Measurements from ENCODE around the gene ADCY3. TPM values are rescaled to one million over a fixed set of nuclear protein-coding genes. Genes with fewer than 3 reads are reported as not detected.

The ADCY3 gene
- total and polyA plus RNA-seq, 10 of the 15 experiments (the other 5 are each of a cell fraction or from before 2014, with no cell fraction given), result 2.8 to 102 (median 50.4) TPM

- Histone ChIP-seq H3K4me2 (ENCODE audit: control insufficient read depth, insufficient read depth) (no peak overlapping the region), H3K9me3 (replicated peaks; ENCODE audit: control insufficient read depth, insufficient read depth, low read length) (peaks cover 27% of the 10 kb centered on the region; the same call in 2 of the 3 replicates), H3K27me3 (replicated peaks in 1 of 2; ENCODE audit: control insufficient read depth in 2 of 2, insufficient read depth in 2 of 2, low read length in 1 of 2) (no peaks in the 10 kb centered on the region), H3K27ac (ENCODE audit: control insufficient read depth, insufficient read depth) (no peak overlapping the region), H3K36me3 (ENCODE audit: control insufficient read depth in 2 of 2, insufficient read depth in 2 of 2, low read length in 1 of 2) (peaks cover 0 to 19% of the 10 kb centered on the region in 2 experiments; a peak in 3 of 4 replicates), H3K9ac (ENCODE audit: control insufficient read depth, insufficient read depth, low read length) (no peak overlapping the region), H3K4me1 (ENCODE audit: control insufficient read depth, insufficient read depth, low read length) (no peaks in the 10 kb centered on the region), H3K79me2 (ENCODE audit: control insufficient read depth, insufficient read depth, low read length) (no peaks in the 10 kb centered on the region; the same call in 1 of the 2 replicates), H3K4me3 (no peak overlapping the region), H2AFZ (ENCODE audit: control insufficient read depth, low read depth, low read length) (no peak overlapping the region), H4K20me1 (ENCODE audit: control insufficient read depth, insufficient read depth) (no peaks in the 10 kb centered on the region)
- ChIA-PET CTCF (no interaction called here), SMC1A (ENCODE audit: uncharacterized antibody, unreplicated experiment) (no interaction called here), RAD21 (ENCODE audit: unreplicated experiment) (interaction anchor here (1.0 kb wide), 1 partner anchor 278 kb away, joined by 4 read pairs; no protein-coding TSS in a partner anchor), POLR2A (no interaction called here)
- FAIRE-seq (no peak), DNase-seq (ENCODE audit: low read depth, low spot score) (no peak), ATAC-seq (no peak)
- WGBS (ENCODE audit: insufficient coverage, insufficient replicate concordance, low lambda C conversion rate, missing lambda C conversion rate), result 98% methylated on average over 7 of the region's 7 CpGs
- in situ Hi-C loops (cut with MboI) (no loop called here), intact Hi-C loops (cut with micrococcal nuclease; ENCODE audit: unreplicated experiment) (no loop called here)
- no peak for TF ChIP-seq BMI1 (IDR thresholded peaks at IDR 0.05; ENCODE audit: borderline replicate concordance)
- no TSS peak for BruUV-seq (replicated peaks)
Observed at GRCh38 chr2:24850944-24851343, 69.1 kb downstream of the ADCY3 start.

GRCh38 chr2:24845691-24846090 lies 74.3 kb downstream of the ADCY3 start:
- no peak overlapping the region for H3K9ac ChIP-seq (ENCODE audit: control insufficient read depth, insufficient read depth, low read length)
- no peak overlapping the region for H3K27ac ChIP-seq (ENCODE audit: control insufficient read depth, insufficient read depth)
- ATAC-seq, result no peak
- ChIA-PET SMC1A (ENCODE audit: uncharacterized antibody, unreplicated experiment) (interaction anchor here (0.9 kb wide), 1 partner anchor 425 kb away, joined by 4 read pairs; no protein-coding TSS in a partner anchor), CTCF (no interaction called here), RAD21 (ENCODE audit: unreplicated experiment) (no interaction called here), POLR2A (no interaction called here)
- peaks cover 0 to 19% of the 10 kb centered on the region in 2 experiments; a peak in 3 of 4 replicates for H3K36me3 ChIP-seq (ENCODE audit: control insufficient read depth in 2 of 2, insufficient read depth in 2 of 2, low read length in 1 of 2)
- H3K4me3 ChIP-seq, result no peak overlapping the region
- no peak for DNase-seq (ENCODE audit: low read depth, low spot score)
- no peak overlapping the region for H3K4me2 ChIP-seq (ENCODE audit: control insufficient read depth, insufficient read depth)
- no peaks in the 10 kb centered on the region for H3K4me1 ChIP-seq (ENCODE audit: control insufficient read depth, insufficient read depth, low read length)
- no peaks in the 10 kb centered on the region for H4K20me1 ChIP-seq (ENCODE audit: control insufficient read depth, insufficient read depth)
- FAIRE-seq, result no peak
- H3K79me2 ChIP-seq (ENCODE audit: control insufficient read depth, insufficient read depth, low read length), result no peaks in the 10 kb centered on the region; the same call in 1 of the 2 replicates
- no TSS peak for BruUV-seq (replicated peaks)
- no peaks in the 10 kb centered on the region for H3K27me3 ChIP-seq (replicated peaks in 1 of 2; ENCODE audit: control insufficient read depth in 2 of 2, insufficient read depth in 2 of 2, low read length in 1 of 2)
- no peak overlapping the region for H2AFZ ChIP-seq (ENCODE audit: control insufficient read depth, low read depth, low read length)
- 95% methylated on average over 5 of the region's 5 CpGs for WGBS (ENCODE audit: insufficient coverage, insufficient replicate concordance, low lambda C conversion rate, missing lambda C conversion rate)
- H3K9me3 ChIP-seq (replicated peaks; ENCODE audit: control insufficient read depth, insufficient read depth, low read length), result peaks cover 28% of the 10 kb centered on the region; the same call in 2 of the 3 replicates
- in situ Hi-C loops (cut with MboI) (no loop called here), intact Hi-C loops (cut with micrococcal nuclease; ENCODE audit: unreplicated experiment) (no loop called here)
- no peak for TF ChIP-seq EED (IDR thresholded peaks at IDR 0.05; ENCODE audit: low read depth)
- TF ChIP-seq CBX5 (IDR thresholded peaks at IDR 0.05; ENCODE audit: low read depth), result no peak
